H9 (cell line): ENCODE data around the gene DLG2. TPM values are rescaled to one million over a fixed set of nuclear protein-coding genes. Genes with fewer than 3 reads are reported as not detected.

Source experiments
- DNase-seq: peaks from one replicate; pipeline ENCODE4 v3.0.0-alpha.2; 2017
- H2AFZ ChIP-seq: one replicate; pipeline ENCODE4 v1.6.1; 2013; ENCODE audit warnings: mild to moderate bottlenecking, low read length, control low read depth, moderate library complexity
- H2AK5ac ChIP-seq: 2 replicates; pipeline ENCODE4 v1.6.1; 2013; ENCODE audit warnings: low read length, control low read depth, mixed read lengths; ENCODE audit not compliant: insufficient read length
- H2BK120ac ChIP-seq: one replicate; pipeline ENCODE4 v1.6.1; 2013; ENCODE audit warnings: low read depth, mild to moderate bottlenecking, low read length, control low read depth, inconsistent platforms; ENCODE audit not compliant: poor library complexity, severe bottlenecking
- H2BK12ac ChIP-seq: 2 replicates; pipeline ENCODE4 v1.6.1; 2013; ENCODE audit warnings: low read length, control low read depth, mixed read lengths, low read depth; ENCODE audit not compliant: insufficient read length
- H2BK15ac ChIP-seq: 2 replicates; pipeline ENCODE4 v1.6.1; 2013; ENCODE audit warnings: low read depth, low read length, control low read depth
- H2BK20ac ChIP-seq: one replicate; pipeline ENCODE4 v1.6.1; 2013; ENCODE audit warnings: low read depth, mild to moderate bottlenecking, low read length, control low read depth, inconsistent platforms; ENCODE audit not compliant: poor library complexity, severe bottlenecking
- H2BK5ac ChIP-seq: 2 replicates; pipeline ENCODE4 v1.6.1; 2013; ENCODE audit warnings: low read length, control low read depth, mixed read lengths; ENCODE audit not compliant: insufficient read length
- H3K14ac ChIP-seq: 2 replicates; pipeline ENCODE4 v1.6.1; 2013; ENCODE audit warnings: low read length, control low read depth; ENCODE audit not compliant: insufficient read depth
- H3K18ac ChIP-seq: 2 replicates; pipeline ENCODE4 v1.6.1; 2013; ENCODE audit warnings: low read depth, mild to moderate bottlenecking, mixed read lengths, low read length, control low read depth; ENCODE audit not compliant: insufficient read length
- H3K23ac ChIP-seq: 2 replicates; pipeline ENCODE4 v1.6.1; 2013; ENCODE audit warnings: low read length, control low read depth, mixed read lengths, low read depth; ENCODE audit not compliant: insufficient read length
- H3K23me2 ChIP-seq: 2 replicates; pipeline ENCODE4 v1.6.1; 2013; ENCODE audit warnings: low read depth, mild to moderate bottlenecking, mixed read lengths, low read length, control low read depth; ENCODE audit not compliant: insufficient read length, poor library complexity, severe bottlenecking
- H3K27ac ChIP-seq: 2 replicates; pipeline ENCODE4 v1.5.1; 2013; ENCODE audit warnings: low read length, control low read depth, mixed read lengths, low read depth; ENCODE audit not compliant: insufficient read length
- H3K27me3 ChIP-seq: 2 replicates; pipeline ENCODE4 v1.6.1; 2013; ENCODE audit warnings: low read length, control low read depth, inconsistent platforms; ENCODE audit not compliant: insufficient read depth
- H3K4ac ChIP-seq: 2 replicates; pipeline ENCODE4 v1.6.1; 2013; ENCODE audit warnings: low read depth, mild to moderate bottlenecking, control low read depth, inconsistent platforms, low read length, moderate library complexity
- H3K4me1 ChIP-seq: 2 replicates; pipeline ENCODE4 v1.6.1; 2013; ENCODE audit warnings: low read length, control low read depth, inconsistent platforms; ENCODE audit not compliant: insufficient read depth
- H3K4me2 ChIP-seq: 2 replicates; pipeline ENCODE4 v1.6.1; 2013; ENCODE audit warnings: low read length, control low read depth, mixed read lengths; ENCODE audit not compliant: insufficient read length, insufficient read depth
- H3K56ac ChIP-seq: 2 replicates; pipeline ENCODE4 v1.6.1; 2013; ENCODE audit warnings: low read depth, mild to moderate bottlenecking, mixed read lengths, low read length, control low read depth; ENCODE audit not compliant: insufficient read length
- H3K79me1 ChIP-seq: 2 replicates; pipeline ENCODE4 v1.6.1; 2013; ENCODE audit warnings: low read depth, mild to moderate bottlenecking, moderate library complexity, low read length, control low read depth, inconsistent platforms; ENCODE audit not compliant: insufficient read depth, poor library complexity, severe bottlenecking
- H3K79me2 ChIP-seq: 2 replicates; pipeline ENCODE4 v1.6.1; 2013; ENCODE audit warnings: low read length, control low read depth, inconsistent platforms; ENCODE audit not compliant: insufficient read depth
- H3K9ac ChIP-seq: 2 replicates; pipeline ENCODE4 v1.6.1; 2013; ENCODE audit warnings: low read length, control low read depth, mixed read lengths; ENCODE audit not compliant: insufficient read length; ENCODE audit errors: extremely low read depth
- H3K9me3 ChIP-seq: one replicate; pipeline ENCODE4 v1.6.1; 2013; ENCODE audit warnings: low read depth, low read length, inconsistent platforms; ENCODE audit not compliant: control insufficient read depth
- H3T11ph ChIP-seq: one replicate; pipeline ENCODE4 v1.6.1; 2013; ENCODE audit warnings: mild to moderate bottlenecking, low read length, control low read depth, inconsistent platforms
- H4K20me1 ChIP-seq: one replicate; pipeline ENCODE4 v1.6.1; 2013; ENCODE audit not compliant: control insufficient read depth, insufficient read length, insufficient read depth
- H4K5ac ChIP-seq: 2 replicates; pipeline ENCODE4 v1.6.1; 2013; ENCODE audit warnings: low read depth, mild to moderate bottlenecking, mixed read lengths, low read length, control low read depth; ENCODE audit not compliant: insufficient read length
- H4K8ac ChIP-seq: replicated peaks from 2 replicates; pipeline ENCODE4 v1.6.1; 2013; ENCODE audit warnings: low read length, control low read depth, mixed read lengths, low read depth; ENCODE audit not compliant: insufficient read length
- H4K91ac ChIP-seq: 2 replicates; pipeline ENCODE4 v1.6.1; 2013; ENCODE audit warnings: low read depth, mild to moderate bottlenecking, moderate library complexity, mixed read lengths, low read length, control low read depth; ENCODE audit not compliant: insufficient read length
- H3K27ac Mint-ChIP-seq, 3 experiments: 2 replicates in 2 of 3; 3 replicates in 1 of 3; pipeline ENCODE4 v1.8.0; 2020 to 2021; ENCODE audit warnings: mixed read lengths in 3 of 3, mild to moderate bottlenecking in 1 of 3, moderate library complexity in 1 of 3
- H3K27me3 Mint-ChIP-seq: 2 replicates; pipeline ENCODE4 v1.8.0; 2021; ENCODE audit warnings: low read depth, mild to moderate bottlenecking, moderate library complexity, mixed read lengths
- H3K36me3 Mint-ChIP-seq, 3 experiments: 2 replicates in 2 of 3; 3 replicates in 1 of 3; pipeline ENCODE4 v1.8.0; 2020 to 2021; ENCODE audit warnings: low read depth in 3 of 3, mixed read lengths in 3 of 3; ENCODE audit not compliant: insufficient read depth in 1 of 3
- H3K4me1 Mint-ChIP-seq, 2 experiments: 2 replicates each; pipeline ENCODE4 v1.8.0; 2020; ENCODE audit warnings: mixed read lengths in 2 of 2
- H3K4me3 Mint-ChIP-seq, 2 experiments: 2 replicates in 1 of 2; 3 replicates in 1 of 2; pipeline ENCODE4 v1.8.0; 2020 to 2021; ENCODE audit warnings: mild to moderate bottlenecking in 2 of 2, mixed read lengths in 2 of 2, moderate library complexity in 1 of 2
- H3K9me3 Mint-ChIP-seq, 2 experiments: 2 replicates in 1 of 2; 3 replicates in 1 of 2; pipeline ENCODE4 v1.8.0; 2020; ENCODE audit warnings: mild to moderate bottlenecking in 2 of 2, mixed read lengths in 2 of 2, moderate library complexity in 1 of 2
- CTCF ChIP-seq: fragments of 200-600 bp; sonication (generic); conservative IDR thresholded peaks from 3 replicates; pipeline ENCODE4 v1.8.0; 2021; ENCODE audit warnings: antibody characterized with exemption, mild to moderate bottlenecking
- total RNA-seq: library from RNA; stranded (reverse); gene quantifications from 2 replicates; pipeline ENCODE4 v1.2.1, GENCODE V29; 2021

DLG2 gene
- total RNA-seq, 1 experiment from 2014 or later: 8.0 TPM

- no peak for DNase-seq
- Histone ChIP-seq H2AK5ac (no peak overlapping the region), H3K4me2 (no peak overlapping the region), H4K91ac (no peak overlapping the region), H3K79me1 (no peaks in the 10 kb centered on the region), H3K23ac (no peak overlapping the region), H2BK15ac (no peak overlapping the region), H3K9me3 (no peaks in the 10 kb centered on the region), H3K23me2 (no peaks in the 10 kb centered on the region), H2BK120ac (no peak overlapping the region), H2BK12ac (no peak overlapping the region), H3K79me2 (no peaks in the 10 kb centered on the region), H3K27ac (no peak overlapping the region), H4K5ac (no peak overlapping the region), H2BK20ac (no peak overlapping the region), H3K27me3 (no peaks in the 10 kb centered on the region), H3K14ac (no peak overlapping the region), H3K18ac (no peak overlapping the region), H4K20me1 (no peaks in the 10 kb centered on the region), H4K8ac (no peak overlapping the region), H3T11ph (no peak overlapping the region), H3K4ac (no peak overlapping the region), H3K4me1 (no peaks in the 10 kb centered on the region), H3K9ac (no peak overlapping the region), H3K56ac (no peak overlapping the region), H2BK5ac (no peak overlapping the region), H2AFZ (no peak overlapping the region)
- Mint-ChIP-seq H3K36me3 (no peaks in the 10 kb centered on the region; a peak in 1 of 7 replicates), H3K27ac (no peak overlapping the region), H3K4me3 (no peak overlapping the region), H3K4me1 (peaks cover 0 to 4% of the 10 kb centered on the region in 2 experiments; a peak in 1 of 4 replicates), H3K27me3 (no peaks in the 10 kb centered on the region), H3K9me3 (no peaks in the 10 kb centered on the region)
- no peak for TF ChIP-seq CTCF
Observed at GRCh38 chr11:85105868-85106267, 521.3 kb downstream of the DLG2 start.
